Upper lobe of left lung (tissue), 6 donors: Measurements from ENCODE around the gene TASP1. TPM values are rescaled to one million over a fixed set of nuclear protein-coding genes. Genes with fewer than 3 reads are reported as not detected.

Source experiments
- ATAC-seq, 2 donors: fragments of 200-7000 bp; cut with Tn5 transposase; one replicate each; pipeline ENCODE4 v1.9.1; 2022; ENCODE audit warnings: mild to moderate bottlenecking in 2 of 2, moderate library complexity in 2 of 2; ENCODE audit not compliant: low FRiP score in 2 of 2
- DNase-seq, 2 donors: peaks; one replicate each; pipeline ENCODE4 v3.0.0-alpha.2; 2019 to 2020
- H3K27ac ChIP-seq, 4 donors: fragments of 200-600 bp; sonication (generic); one replicate each; pipeline ENCODE4 v1.5.1; 2016 to 2019
- H3K27me3 ChIP-seq, 4 donors: fragments of 200-600 bp; sonication (generic); one replicate each; pipeline ENCODE4 v1.5.1; 2017 to 2019
- H3K36me3 ChIP-seq, 4 donors: fragments of 200-600 bp; sonication (generic); one replicate each; pipeline ENCODE4 v1.5.1; 2016 to 2019
- H3K4me1 ChIP-seq, 4 donors: fragments of 200-600 bp; sonication (generic); one replicate each; pipeline ENCODE4 v1.5.1; 2018 to 2019
- H3K4me3 ChIP-seq, 4 donors: fragments of 200-600 bp; sonication (generic); one replicate each; pipeline ENCODE4 v1.5.1; 2017 to 2019; ENCODE audit warnings: mild to moderate bottlenecking in 2 of 4, moderate library complexity in 1 of 4
- H3K9me3 ChIP-seq, 4 donors: fragments of 200-600 bp; sonication (generic); one replicate each; pipeline ENCODE4 v1.5.1; 2018 to 2019
- CTCF ChIP-seq, 6 experiments: fragments of 450-650 bp in 4 of 6; fragments of 200-600 bp in 2 of 6; sonication (generic) in 2 of 6; IDR thresholded peaks; one replicate each; pipeline ENCODE4 v1.5.1; 2016 to 2019; ENCODE audit warnings: antibody characterized with exemption in 6 of 6
- EP300 ChIP-seq, 4 donors: sonication (generic); formaldehyde crosslinking; IDR thresholded peaks; one replicate each; pipeline ENCODE4 v1.5.1; 2017; ENCODE audit warnings: antibody characterized with exemption in 4 of 4, control low read depth in 2 of 4
- POLR2A ChIP-seq, 4 donors: fragments of 450-650 bp; IDR thresholded peaks; one replicate each; pipeline ENCODE4 v1.5.1; 2016 to 2017; ENCODE audit warnings: antibody characterized with exemption in 4 of 4, mild to moderate bottlenecking in 2 of 4
- POLR2AphosphoS5 ChIP-seq, 2 donors: sonication (generic); formaldehyde crosslinking; IDR thresholded peaks; one replicate each; pipeline ENCODE4 v1.5.1; 2017; ENCODE audit warnings: antibody characterized with exemption in 2 of 2
- WGBS, 2 donors: methylation state at CpG; one replicate each; pipeline ENCODE4 v1.1.5; 2017 to 2018; 5-methylcytosine and 5-hydroxymethylcytosine counted together
- total RNA-seq, 6 donors: library from RNA; depleted of rRNA in 4 of 6; stranded (reverse); fragments of >200 nt in 4 of 6; gene quantifications; one replicate each; pipeline versions ENCODE4 v1.1.0 to v1.2.1, GENCODE V29; 2016 to 2021
- donor health status: DM: no; HTN: no; CAD: no; lungs with moderate emphysema.
- donor health status: DM: no; HTN: yes; CAD: no; lungs with severe emphysema.

The TASP1 gene
- total RNA-seq, 6 donors from 2014 or later, result 12.4 to 21.1 (median 14.0) TPM

GRCh38 chr20:13443690-13444089 lies 195.0 kb downstream of the TASP1 start:
- no peak for DNase-seq
- TF ChIP-seq EP300 (IDR thresholded peaks at IDR 0.05) (no peak), POLR2AphosphoS5 (IDR thresholded peaks at IDR 0.05) (no peak), POLR2A (IDR thresholded peaks at IDR 0.05) (no peak), CTCF (IDR thresholded peaks at IDR 0.05) (no peak)
- no peaks in the 10 kb centered on the region for H3K36me3 ChIP-seq
- H3K4me3 ChIP-seq, result no peak overlapping the region
- H3K9me3 ChIP-seq, result peaks cover 0 to 11% (median 2%) of the 10 kb centered on the region in 4 donors
- 83 to 86% methylated on average over 2 of the region's 2 CpGs for WGBS, 2 donors
- no peak for ATAC-seq
- H3K4me1 ChIP-seq, result no peaks in the 10 kb centered on the region
- H3K27me3 ChIP-seq, result no peaks in the 10 kb centered on the region
- H3K27ac ChIP-seq, result no peak overlapping the region

- H3K27me3 ChIP-seq, result no peaks in the 10 kb centered on the region
- ATAC-seq, result no peak
- no peaks in the 10 kb centered on the region for H3K36me3 ChIP-seq
- no peaks in the 10 kb centered on the region for H3K4me1 ChIP-seq
- H3K9me3 ChIP-seq, result peaks cover 0 to 11% (median 2%) of the 10 kb centered on the region in 4 donors
- H3K4me3 ChIP-seq, result no peak overlapping the region
- H3K27ac ChIP-seq, result no peak overlapping the region
- 98 to 100% methylated on average over 1 of the region's 1 CpG for WGBS, 2 donors
- TF ChIP-seq POLR2A (IDR thresholded peaks at IDR 0.05) (no peak), EP300 (IDR thresholded peaks at IDR 0.05) (no peak), POLR2AphosphoS5 (IDR thresholded peaks at IDR 0.05) (no peak), CTCF (IDR thresholded peaks at IDR 0.05) (no peak)
- DNase-seq, result no peak
Observed at GRCh38 chr20:13442986-13443385, 195.7 kb downstream of the TASP1 start.

GRCh38 chr20:13441388-13441787 lies 197.3 kb downstream of the TASP1 start:
- no peak for TF ChIP-seq POLR2A (IDR thresholded peaks at IDR 0.05)
- no peak for TF ChIP-seq CTCF (IDR thresholded peaks at IDR 0.05)
- no peak for TF ChIP-seq EP300 (IDR thresholded peaks at IDR 0.05)
- no peak for TF ChIP-seq POLR2AphosphoS5 (IDR thresholded peaks at IDR 0.05)
- Histone ChIP-seq H3K36me3 (no peaks in the 10 kb centered on the region), H3K27me3 (no peaks in the 10 kb centered on the region), H3K4me3 (no peak overlapping the region), H3K9me3 (peaks cover 0 to 11% (median 2%) of the 10 kb centered on the region in 4 donors), H3K27ac (no peak overlapping the region), H3K4me1 (no peaks in the 10 kb centered on the region)
- no peak for DNase-seq
- ATAC-seq, result no peak

GRCh38 chr20:13436530-13436929 lies 202.2 kb downstream of the TASP1 start:
- Histone ChIP-seq H3K36me3 (peaks cover 0 to 9% (median 0%) of the 10 kb centered on the region in 4 donors), H3K9me3 (peaks cover 0 to 11% (median 2%) of the 10 kb centered on the region in 4 donors), H3K4me1 (no peaks in the 10 kb centered on the region), H3K4me3 (no peak overlapping the region), H3K27me3 (no peaks in the 10 kb centered on the region), H3K27ac (no peak overlapping the region)
- no peak for TF ChIP-seq CTCF (IDR thresholded peaks at IDR 0.05)
- no peak for TF ChIP-seq POLR2AphosphoS5 (IDR thresholded peaks at IDR 0.05)
- no peak for TF ChIP-seq EP300 (IDR thresholded peaks at IDR 0.05)
- TF ChIP-seq POLR2A (IDR thresholded peaks at IDR 0.05), result no peak
- no peak for DNase-seq
- 65 to 72% methylated on average over 7 of the region's 7 CpGs for WGBS, 2 donors
- ATAC-seq, result no peak

- no peak for TF ChIP-seq POLR2A (IDR thresholded peaks at IDR 0.05)
- no peak for TF ChIP-seq POLR2AphosphoS5 (IDR thresholded peaks at IDR 0.05)
- no peak for TF ChIP-seq EP300 (IDR thresholded peaks at IDR 0.05)
- no peak for TF ChIP-seq CTCF (IDR thresholded peaks at IDR 0.05)
- WGBS, 2 donors, result 84 to 88% methylated on average over 1 of the region's 1 CpG
- H3K4me1 ChIP-seq, result no peaks in the 10 kb centered on the region
- ATAC-seq (no peak), DNase-seq (no peak)
- H3K36me3 ChIP-seq, result peaks cover 0 to 9% (median 0%) of the 10 kb centered on the region in 4 donors
- no peak overlapping the region for H3K4me3 ChIP-seq
- no peaks in the 10 kb centered on the region for H3K27me3 ChIP-seq
- no peak overlapping the region for H3K27ac ChIP-seq
- H3K9me3 ChIP-seq, result no peaks in the 10 kb centered on the region
Observed at GRCh38 chr20:13432126-13432525, 206.6 kb downstream of the TASP1 start.
